GM12801 (cell line): Measurements from ENCODE around the gene NOP16.

Source experiments
- CTCF ChIP-seq: IDR thresholded peaks from one replicate; pipeline ENCODE4 v1.5.1; 2011; ENCODE audit warnings: control low read depth; ENCODE audit not compliant: insufficient read length; ENCODE audit errors: extremely low read depth

The NOP16 gene

GRCh38 chr5:176389135-176390123, 1.0 kb upstream of the NOP16 start:
- TF ChIP-seq CTCF: no peak

- no peak for TF ChIP-seq CTCF
These were observed 375 bp downstream of the NOP16 start for GRCh38 chr5:176388003-176388443.

- TF ChIP-seq CTCF: no peak
These were observed 943 bp downstream of the NOP16 start for GRCh38 chr5:176387384-176387925.

- TF ChIP-seq CTCF: no peak
These were observed 1.9 kb downstream of the NOP16 start for GRCh38 chr5:176386491-176386890.

GRCh38 chr5:176384991-176385390, 3.4 kb downstream of the NOP16 start:
- TF ChIP-seq CTCF: no peak

GRCh38 chr5:176384366-176384930, 4.0 kb downstream of the NOP16 start:
- TF ChIP-seq CTCF: no peak

GRCh38 chr5:176383961-176384360, 4.4 kb downstream of the NOP16 start:
- TF ChIP-seq CTCF: no peak
